Activated CD4-positive, alpha-beta T cell treated with anti-CD3 and anti-CD28 coated beads for 1 hour (primary cell): ENCODE measurements around the gene CBY1.
"Not testable (repeated sequence)": the region's sequence is repeated elsewhere in the genome, so short reads cannot be mapped to it uniquely, and the experiment has no call there.

Experiments
- DNase-seq: peaks from one replicate; pipeline ENCODE4 v3.0.0-alpha.2; 2020

The CBY1 gene

DNA sequence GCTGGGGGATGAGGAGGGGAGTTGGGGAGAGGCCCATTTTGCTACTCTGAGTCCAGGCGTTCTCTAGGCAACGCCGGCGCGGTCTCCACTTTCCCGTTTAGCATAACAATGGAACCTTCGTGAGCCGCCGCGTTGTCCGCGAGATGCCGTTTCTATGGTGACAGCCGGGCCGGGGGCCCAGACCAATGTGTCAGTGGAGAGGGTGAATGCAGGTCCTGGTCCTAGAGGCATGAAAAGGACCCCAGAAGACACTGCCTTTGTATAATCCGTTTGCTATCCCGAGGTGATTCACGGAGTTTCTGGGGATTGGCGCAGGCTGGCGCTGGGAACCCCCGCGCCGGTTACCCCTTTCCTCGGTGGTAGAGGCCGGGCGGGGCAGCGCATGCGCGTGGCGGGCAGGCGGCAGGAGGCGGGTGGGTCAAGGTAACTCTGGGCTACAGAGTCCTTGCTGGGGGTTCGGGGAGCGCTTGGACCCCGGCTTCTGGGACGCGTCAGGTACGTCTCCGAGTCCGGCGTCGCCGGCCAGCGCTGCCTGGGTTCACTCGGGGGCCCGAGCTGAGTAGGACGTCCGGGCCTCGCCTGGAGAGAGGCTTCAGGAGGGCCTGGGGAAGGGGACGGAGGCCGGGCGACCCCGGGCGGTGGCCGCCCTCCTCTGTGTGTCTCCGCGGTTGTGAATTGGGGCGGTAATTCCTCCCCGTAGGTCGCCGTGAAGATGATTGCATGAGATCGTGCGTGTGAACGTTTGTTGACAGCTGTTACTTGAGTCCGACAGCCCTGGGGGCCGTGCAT lies at the start of gene CBY1, which contains the start of gene FAM227A:
CBY1 (plus strand) TSS at position 383 of the 789 bp plus-strand sequence. CDS start 11,417 bp downstream, outside the sequence.
FAM227A (minus strand) TSS at position 137 of the 789 bp plus-strand sequence. CDS start 6,224 bp downstream, outside the sequence.
- DNase-seq, result peak; percentile 75

DNA sequence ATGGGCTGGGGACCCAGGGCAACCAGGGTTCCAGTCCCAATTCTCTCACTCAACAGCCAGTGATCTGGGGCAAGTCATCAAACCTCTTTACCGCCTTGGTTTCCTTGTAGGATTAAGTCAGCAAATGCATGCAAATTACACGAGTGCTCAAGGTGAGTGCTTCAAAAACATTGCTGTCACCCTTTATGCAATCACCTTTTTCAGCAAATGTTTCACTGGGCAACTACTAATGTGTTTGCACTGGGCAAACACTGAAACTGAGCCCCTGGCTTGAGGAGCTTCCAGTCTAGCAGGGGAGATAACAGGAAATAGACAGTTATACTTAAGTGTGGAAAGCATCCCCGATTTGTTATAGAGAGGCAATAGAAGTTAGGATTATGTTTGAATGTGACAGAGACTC lies 48.8 kb upstream of the CBY1 start:
- no peak for DNase-seq

DNA sequence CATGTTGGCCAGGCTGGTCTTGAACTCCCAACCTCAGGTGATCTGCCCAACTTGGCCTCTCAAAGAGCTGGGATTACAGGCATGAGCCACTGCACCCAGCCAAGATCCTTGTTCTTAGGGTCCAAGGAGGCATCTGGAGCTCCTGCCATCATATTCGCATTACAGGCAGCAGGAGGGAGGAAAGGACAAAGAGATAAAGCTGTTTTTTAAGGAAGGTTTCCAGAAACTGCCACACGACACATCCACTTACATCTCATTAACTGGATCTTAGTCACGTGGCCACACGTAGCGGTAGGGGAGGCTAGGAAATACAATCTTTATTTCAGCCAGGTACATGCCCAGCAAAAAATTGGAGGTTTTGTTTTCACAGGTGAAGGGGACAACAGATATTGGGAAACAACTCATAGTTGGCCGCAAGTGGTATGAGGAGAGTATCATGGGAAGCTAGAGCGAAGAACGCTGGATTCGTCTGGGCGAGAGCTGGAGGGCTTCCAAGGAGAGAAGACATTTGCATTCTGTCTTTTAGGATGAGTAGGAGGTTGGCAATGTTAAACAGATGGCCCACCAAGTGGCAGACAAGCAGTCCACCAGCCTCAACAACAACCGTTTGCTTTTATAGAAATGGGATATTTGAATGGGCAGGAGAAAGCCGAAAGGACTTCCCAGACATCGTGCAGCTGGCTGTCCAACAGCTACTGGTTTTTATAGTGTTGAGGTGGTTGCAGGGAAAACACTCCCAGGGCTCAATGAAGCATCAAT lies 47.3 kb upstream of the CBY1 start:
- DNase-seq, result no peak

DNA sequence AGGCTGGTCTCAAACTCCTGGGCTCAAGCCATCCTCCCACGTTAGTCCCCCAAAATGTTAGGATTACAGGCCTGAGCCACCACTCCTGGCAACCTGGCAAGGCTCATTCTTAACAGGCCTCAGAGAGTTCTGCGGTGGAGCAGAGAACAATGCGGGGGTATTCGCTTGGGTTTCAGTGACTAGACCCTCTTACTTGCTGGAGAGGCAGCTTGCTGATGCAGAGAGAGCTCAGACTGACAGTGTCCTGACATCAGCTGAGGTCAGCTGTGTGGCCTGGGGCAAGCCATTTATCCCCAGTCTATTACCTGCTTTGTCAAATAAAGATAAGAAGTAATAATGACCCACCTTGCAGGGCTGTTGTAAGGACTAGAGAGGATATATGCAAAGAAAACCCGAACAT lies 46.2 kb upstream of the CBY1 start:
- DNase-seq, result no peak

DNA sequence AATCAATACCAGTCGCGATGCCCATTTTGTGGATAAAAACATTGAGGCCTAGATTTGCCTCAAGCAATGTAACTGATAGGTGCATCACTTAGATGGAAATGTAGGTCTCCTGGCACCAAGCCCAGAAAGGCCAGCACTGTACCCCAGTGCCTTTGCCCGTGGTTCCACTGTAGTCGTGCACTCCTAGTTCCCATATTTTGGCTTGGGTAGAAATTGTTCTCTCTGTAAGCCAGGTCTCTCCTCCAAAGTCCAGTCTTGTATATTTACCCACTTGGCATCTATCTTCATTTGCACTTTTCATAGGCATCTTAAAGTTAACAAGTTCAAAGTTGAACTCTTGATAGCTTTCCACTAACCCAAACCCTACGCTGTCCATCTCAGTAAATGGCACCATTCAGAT lies 44.9 kb upstream of the CBY1 start:
- no peak for DNase-seq

DNA sequence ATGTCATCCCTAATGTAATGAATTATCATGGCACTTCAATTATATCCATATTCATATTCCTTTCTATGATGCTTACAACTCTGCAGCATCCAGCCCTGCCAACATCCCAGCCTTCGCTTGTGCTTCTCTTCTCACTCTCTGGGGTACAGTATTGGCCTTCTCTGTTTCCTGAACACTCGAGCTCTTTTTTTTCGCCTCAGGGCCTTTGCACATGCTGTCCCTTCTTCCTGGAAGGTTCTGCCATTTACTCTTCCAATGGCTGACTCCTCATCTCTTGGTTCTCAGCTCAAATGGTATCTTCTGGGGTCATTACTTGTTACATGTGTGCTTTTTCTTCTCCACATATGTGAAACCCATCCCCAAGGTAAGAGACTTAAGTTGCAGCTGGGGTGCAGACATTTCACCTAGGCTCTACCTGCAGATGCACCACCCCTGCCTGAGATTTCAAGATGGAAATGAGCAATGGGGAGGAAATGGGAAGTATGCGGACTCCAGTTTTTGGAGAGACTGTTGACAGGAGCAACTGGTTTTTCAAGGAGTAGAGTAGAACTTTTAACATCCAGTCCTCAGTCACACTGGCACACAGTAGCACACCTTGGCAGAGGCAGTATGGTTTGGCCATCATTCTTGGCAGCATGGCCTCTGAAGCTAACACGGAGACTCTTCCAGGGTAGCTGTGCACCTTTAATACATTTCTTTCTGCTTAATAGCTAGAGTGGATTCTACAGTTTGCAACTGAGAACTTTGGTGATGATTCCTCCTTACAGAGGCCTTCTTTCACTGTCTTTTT lies 44.0 kb upstream of the CBY1 start:
- DNase-seq, result no peak

DNA sequence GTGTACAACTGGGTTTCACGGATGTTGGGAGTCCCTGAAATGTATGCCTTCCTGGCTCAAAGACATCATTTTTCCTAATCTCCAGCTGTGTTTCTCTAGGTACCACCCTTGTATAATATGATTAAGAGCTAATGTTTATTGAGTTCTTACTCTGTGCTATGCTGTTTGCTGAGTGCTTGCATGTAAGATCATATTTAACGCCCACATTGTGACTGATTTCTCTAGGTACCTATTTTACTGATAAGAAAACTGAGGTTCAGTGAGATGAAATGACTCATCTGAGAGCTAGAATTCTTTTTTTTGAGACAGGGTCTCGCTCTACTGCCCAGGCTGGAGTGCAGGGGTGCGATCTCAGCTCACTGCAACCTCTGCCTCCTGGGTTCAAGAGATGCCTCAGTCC lies 42.9 kb upstream of the CBY1 start:
- DNase-seq, result no peak

DNA sequence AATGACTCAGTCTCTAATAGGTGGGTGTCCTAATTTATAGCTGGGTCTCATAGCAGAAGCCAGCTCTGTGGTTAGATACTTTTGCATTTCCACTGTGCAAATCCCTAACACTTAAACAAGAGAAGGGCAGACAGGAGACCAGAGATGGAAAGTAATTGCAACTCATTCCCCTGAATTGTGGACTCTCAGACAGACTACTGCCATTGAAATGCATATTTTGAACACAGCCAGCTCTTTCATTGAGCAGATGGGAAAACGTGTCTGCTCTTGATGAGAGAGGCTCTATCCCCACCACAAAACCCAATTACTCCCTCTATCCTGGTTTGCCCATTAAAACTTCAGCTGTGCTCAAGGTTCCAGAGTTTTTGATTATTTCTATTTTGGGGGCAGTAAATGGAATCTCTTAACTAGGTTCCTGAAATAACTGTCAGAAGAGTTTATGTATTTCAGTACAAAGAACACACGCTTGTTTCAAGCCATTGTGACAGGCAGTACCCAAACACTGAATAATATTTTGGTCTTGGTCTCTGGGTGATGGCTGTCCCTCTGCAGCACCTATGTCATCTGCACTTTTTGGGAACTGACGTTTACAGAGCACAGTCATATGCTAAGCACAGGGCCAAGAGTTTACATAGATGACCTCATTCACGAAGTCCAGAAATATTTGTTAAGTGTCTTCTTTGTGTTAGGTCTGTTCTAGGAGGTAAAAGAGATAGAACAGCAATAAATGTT lies 41.9 kb upstream of the CBY1 start:
- no peak for DNase-seq

DNA sequence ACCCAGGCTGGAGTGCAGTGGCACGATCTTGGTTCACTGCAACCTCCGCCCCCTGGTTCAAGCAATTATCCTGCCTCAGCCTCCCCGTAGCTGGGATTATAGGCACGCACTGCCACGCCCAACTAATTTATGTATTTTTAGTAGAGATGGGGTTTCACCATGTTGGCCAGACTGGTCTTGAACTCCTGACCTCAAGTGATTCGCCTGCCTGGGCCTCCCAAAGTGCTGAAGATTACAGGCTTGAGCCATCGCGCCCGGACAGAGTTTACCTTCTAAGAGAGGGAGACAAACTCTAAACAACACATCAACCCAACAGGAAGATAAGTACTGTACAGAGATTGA lies 41.4 kb upstream of the CBY1 start:
- not testable (repeated sequence) for DNase-seq

DNA sequence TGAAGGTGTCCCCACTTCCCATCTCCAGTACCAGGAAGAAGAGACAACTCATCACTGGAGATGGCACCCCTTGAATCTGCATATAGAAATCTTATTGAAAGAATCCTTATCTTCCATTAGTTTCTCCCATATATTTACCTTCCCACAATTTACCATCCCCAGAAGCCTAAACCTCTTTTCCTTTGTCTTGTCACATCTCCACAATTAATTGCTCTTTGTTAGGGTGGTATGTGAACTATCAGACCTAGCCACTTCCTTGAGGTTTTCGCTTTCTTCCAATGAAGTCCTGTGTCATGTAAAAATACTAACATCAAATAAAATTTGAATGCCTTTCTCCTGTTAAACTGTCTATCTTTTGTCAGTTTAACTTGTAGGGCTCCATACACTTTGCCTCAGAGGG lies 38.2 kb upstream of the CBY1 start:
- no peak for DNase-seq

DNA sequence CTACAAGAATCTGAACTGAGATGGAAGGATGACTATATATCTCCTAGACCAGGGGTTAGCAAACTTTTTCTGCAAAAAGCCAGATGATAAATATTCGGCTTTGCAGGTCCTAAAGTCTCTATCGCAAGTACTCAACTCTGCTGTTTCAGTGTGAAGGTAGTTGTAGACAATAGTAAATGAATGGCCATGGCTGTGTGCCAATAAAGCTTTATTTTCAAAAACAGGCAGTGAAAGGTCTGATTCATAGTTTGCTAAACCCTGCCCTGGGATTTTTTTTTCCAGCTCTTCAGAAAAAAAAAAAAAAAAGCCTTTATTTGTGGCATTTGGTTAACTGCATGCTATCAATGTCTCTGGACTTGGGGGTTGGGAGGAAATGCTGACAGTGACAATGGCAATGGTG lies 37.8 kb upstream of the CBY1 start:
- no peak for DNase-seq

DNA sequence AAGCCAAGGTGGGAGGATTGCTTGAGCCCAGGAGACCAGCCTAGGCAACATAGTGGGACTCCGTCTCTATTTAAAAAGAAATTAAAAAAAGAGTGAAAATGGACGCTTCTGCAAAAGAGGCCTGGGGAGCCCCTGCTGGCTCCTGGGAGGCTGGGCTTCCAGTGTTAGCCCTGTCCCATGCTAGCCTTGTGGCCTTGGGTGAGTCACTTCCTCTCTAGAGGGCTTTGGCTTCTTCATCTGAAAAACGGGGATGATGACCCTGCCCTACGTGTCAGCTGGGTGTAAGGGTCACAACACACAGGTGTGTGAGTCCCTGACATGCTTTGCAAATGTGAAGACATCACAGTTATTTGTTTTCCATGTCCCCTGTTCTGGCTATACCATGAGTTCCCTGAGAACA lies 33.1 kb upstream of the CBY1 start:
- DNase-seq, result no peak

DNA sequence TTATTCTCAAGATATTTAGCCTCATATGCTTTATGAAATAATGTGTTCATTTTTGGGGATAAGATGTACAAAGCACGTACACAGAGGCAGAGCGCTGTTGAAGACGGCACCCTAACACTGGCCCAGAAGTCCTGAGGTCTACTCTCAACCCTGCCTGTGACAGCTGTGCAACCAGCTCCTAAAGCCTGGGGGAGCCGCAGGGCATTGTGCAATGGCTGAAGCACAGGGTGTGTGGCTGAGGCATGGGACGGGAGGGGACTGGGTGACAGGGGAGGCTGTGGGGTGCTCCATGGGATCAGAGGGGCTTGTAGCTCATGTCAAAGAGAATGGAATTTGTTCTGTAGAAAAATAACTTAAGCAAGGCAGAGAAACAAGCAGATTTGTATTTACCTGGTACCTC lies 28.0 kb upstream of the CBY1 start:
- no peak for DNase-seq

DNA sequence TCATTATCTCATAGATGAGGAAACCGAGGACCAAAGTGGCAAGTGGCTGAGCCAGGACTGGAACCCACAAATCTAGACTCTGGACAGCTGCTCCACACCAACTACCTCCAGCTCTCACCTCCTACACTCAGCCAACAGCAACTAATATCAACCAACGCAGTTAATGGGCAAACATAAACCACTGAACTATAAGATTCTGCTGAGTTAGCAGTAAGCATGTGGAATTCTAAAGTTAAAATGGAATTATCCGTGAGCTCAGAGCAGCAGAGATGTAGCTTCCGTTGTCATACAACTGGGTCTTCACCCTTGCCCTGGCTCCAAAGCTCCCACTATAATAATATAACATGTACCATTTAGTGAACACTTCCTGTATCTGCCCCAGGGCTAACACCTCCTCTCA lies 27.3 kb upstream of the CBY1 start:
- no peak for DNase-seq

DNA sequence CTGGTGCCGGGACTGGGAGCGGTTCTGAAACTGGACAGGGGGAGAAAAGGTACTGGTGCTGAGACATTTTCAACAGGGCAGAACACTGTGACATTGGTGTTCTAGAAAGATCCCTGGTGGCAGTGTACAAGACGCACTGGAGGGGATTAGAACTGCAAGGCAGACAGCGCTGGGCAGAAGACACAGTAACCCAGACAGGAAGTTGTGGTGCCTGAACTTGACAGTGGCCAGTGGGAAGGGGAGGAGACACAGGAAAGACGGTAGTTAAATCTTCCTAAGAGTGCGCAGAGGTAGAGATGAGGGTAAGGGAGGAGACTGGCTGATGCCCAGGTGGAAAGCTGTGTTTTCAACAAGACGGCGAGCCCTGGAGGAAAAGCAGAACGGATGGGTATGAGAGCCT lies 24.7 kb upstream of the CBY1 start:
- no peak for DNase-seq

DNA sequence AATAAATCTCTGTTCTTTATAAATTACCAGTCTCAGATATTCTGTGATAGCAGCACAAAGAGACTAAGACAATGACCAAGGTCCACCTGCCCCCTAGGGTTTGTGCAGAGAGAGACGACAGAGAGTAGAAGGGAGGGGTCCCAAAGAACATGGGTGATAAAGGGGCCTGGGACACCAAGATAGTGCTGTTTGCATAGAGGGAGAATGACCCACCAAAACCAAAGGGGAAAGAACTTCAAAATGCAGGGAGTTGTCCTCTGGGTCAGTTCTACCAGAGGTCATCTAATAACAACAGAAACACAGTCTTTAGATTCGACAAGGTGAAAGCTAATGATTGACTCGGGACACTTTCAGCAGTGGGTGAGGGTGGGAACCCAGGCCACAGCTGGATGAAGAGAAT lies 23.9 kb upstream of the CBY1 start:
- DNase-seq, result no peak

DNA sequence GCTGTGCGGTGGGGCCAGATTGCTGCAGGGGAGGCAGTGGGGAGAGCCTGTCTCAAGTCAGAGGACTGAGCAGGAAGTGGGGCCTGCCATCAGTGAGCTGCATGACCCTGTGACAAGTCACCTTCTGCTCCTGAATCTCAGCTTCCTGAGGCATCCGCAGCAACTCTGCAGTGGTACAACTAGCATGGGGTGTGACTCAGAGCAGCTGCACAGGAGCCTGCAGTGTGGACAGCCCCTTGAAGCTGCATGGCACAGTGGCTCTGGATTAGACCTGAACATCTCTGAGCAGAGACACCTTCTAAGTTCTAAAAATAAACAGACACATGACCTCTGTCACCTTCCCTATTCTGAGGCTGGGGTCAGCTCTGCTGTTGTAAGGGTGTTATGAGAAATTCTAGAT lies 18.2 kb upstream of the CBY1 start:
- DNase-seq, result no peak

DNA sequence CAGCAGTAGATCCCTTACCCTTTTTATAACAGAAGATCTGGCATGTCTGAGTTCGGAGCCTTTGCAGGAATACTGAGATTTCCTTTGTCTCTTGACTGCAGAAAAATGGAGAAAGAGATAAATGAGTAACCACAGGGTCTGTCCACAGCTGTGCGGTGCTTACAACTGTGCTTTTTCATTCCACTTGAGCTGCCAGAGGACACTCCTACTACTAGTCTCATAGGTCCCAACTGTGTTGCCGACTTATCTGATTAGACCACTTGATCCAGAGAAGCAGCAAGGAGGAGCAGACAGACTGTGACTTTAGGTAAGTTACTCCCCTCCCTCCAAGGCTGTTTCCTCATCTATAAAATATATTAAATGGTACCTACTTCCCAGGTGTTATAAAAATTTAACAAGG lies 17.7 kb upstream of the CBY1 start:
- DNase-seq, result no peak

DNA sequence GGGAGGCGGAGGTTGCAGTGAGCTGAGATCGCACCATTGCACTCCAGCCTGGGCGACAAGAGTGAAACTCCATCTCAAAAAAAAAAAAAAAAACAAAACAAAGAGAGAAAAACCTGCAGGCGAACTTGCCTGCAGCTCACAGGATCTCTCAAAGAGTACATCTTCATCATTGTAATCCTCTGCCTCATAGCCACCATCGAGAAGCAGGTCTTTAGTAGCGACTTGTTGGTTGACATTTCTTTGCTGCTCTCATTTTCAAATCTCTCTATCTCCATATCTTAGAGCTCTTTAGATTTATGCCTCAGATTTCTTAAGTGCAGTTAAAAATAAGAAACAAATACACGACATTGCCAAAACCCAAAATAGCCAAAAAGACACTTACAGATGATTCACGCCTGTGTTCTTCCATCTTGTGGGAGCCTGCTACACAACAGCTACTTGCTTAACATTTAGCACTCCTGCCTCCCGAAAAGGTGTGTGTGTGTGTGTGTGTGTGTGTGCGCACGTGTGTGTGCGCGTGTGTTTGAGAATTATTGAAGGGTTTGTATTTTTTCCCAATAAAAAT lies 14.9 kb upstream of the CBY1 start:
- no peak for DNase-seq

DNA sequence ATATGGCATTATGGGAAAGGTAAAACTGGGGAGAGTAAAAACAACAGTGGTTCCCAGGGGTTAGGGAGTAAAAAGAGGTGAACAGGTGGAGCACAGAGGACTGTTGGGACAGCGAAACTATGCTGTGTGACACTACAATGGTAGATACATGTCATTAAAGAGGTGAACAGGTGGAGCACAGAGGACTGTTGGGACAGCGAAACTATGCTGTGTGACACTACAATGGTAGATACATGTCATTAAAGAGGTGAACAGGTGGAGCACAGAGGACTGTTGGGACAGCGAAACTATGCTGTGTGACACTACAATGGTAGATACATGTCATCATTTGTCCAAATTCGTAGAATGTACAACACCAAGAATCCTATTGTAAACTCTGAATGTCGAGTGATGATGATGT lies 12.2 kb upstream of the CBY1 start:
- DNase-seq, result not testable (repeated sequence)

DNA sequence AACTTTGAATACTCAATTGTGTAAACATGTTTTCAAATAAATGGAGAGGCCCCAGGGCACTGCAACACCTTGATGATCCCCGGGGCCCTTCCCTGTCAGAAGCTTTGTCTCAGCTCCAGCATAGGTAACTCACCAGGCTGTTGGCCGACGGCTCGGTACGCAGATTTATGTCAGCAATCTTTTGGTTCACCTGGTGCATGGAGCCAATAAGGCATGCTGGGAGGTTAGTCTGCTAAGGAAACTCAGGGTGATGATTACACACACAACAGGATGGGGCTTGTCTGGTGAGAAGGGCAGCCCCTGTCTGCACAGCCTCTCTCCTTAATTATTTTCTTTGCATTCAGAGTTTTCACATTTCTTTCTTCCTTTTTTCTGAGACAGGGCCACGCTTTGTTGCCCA lies 11.0 kb upstream of the CBY1 start:
- no peak for DNase-seq

DNA sequence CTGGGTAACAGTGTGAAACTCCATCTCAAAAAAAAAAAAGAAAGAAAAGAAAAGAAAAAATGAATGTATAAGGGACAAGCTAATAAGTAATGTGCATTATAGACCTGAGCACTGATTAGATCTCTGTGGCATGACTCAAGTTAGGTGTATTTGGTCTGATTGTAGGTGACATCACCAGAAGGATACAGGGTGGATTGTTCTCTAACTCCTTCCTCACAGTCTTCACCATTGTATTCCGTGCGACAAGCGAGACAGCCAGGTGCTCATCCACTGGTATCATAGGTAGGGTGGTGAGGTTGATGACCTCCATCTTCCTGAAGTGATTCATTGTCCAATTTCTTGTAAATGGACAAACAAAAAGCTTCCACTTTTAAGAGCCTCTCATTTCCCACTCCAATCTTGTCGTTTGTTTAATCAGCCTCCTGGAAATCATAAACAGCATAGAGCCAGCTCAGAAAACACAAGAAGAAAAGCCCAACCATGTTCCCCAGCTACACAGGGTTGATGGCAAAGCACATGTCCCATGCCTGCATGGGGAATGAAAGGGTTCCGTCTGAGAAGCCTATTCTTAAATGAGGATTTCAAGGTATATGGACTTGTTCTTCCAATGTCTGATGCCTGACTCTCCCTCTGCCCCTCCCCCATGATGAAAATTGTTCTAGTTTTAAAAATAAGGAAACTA lies 6.5 kb upstream of the CBY1 start:
- DNase-seq, result no peak
